Body of pancreas (tissue), 4 donors: ENCODE data around the gene SLC6A7. TPM values are rescaled to one million over a fixed set of nuclear protein-coding genes. Genes with fewer than 3 reads are reported as not detected.

ENCODE experiments used
- ATAC-seq: fragments of 150-250 bp; one replicate; pipeline ENCODE4 v1.9.1; 2016
- DNase-seq, 4 donors: peaks; one replicate each; pipeline ENCODE4 v3.0.0-alpha.2; 2019
- H3K27ac ChIP-seq, 4 donors: fragments of 200-600 bp; sonication (generic); 1 replicate in 3 of 4; 2 replicates in 1 of 4; pipeline versions ENCODE4 v1.5.1 to v1.6.1; 2016 to 2019; ENCODE audit warnings: mild to moderate bottlenecking in 1 of 4, mixed read lengths in 1 of 4, moderate library complexity in 1 of 4
- H3K27me3 ChIP-seq, 2 donors: fragments of 200-600 bp; sonication (generic); one replicate each; pipeline ENCODE4 v1.6.0; 2016; ENCODE audit warnings: mild to moderate bottlenecking in 1 of 2
- H3K36me3 ChIP-seq, 2 donors: fragments of 200-600 bp; sonication (generic); replicated peaks in 1 of 2; 2 replicates each; pipeline ENCODE4 v1.5.1; 2016; ENCODE audit warnings: low read depth in 2 of 2; ENCODE audit not compliant: insufficient read depth in 1 of 2
- H3K4me1 ChIP-seq: fragments of 200-600 bp; sonication (generic); one replicate; pipeline ENCODE4 v1.6.0; 2016
- H3K4me3 ChIP-seq, 2 donors: fragments of 200-600 bp; sonication (generic); 1 replicate in 1 of 2; 2 replicates in 1 of 2; pipeline ENCODE4 v1.5.1; 2016 to 2019
- H3K9me3 ChIP-seq, 3 donors: fragments of 200-600 bp; sonication (generic); 1 replicate in 2 of 3; 2 replicates in 1 of 3; pipeline ENCODE4 v1.5.1; 2016
- POLR2A ChIP-seq, 3 donors: fragments of 450-650 bp; IDR thresholded peaks; one replicate each; pipeline ENCODE4 v1.6.1; 2016; ENCODE audit warnings: antibody characterized with exemption in 3 of 3, mild to moderate bottlenecking in 2 of 3
- WGBS, 2 donors: methylation state at CpG; one replicate each; pipeline ENCODE4 v1.1.5; 2017; 5-methylcytosine and 5-hydroxymethylcytosine counted together
- intact Hi-C: fragments of 100-400 bp; cut with DNase I; formaldehyde crosslinking; loops from one replicate; pipeline ENCODE4 v1.15.1; 2023
- total RNA-seq, 2 donors: library from RNA; depleted of rRNA; stranded (reverse); fragments of >200 nt; gene quantifications; one replicate each; pipeline ENCODE4 v1.1.0, GENCODE V29; 2016
- TF ChIP-seq, protein P1 (sequence below), 7 experiments: fragments of 450-650 bp in 4 of 7; fragments of 200-600 bp in 3 of 7; sonication (generic) in 3 of 7; IDR thresholded peaks; one replicate each; pipeline ENCODE4 v1.5.1; 2016 to 2019; ENCODE audit warnings: antibody characterized with exemption in 7 of 7

SLC6A7 gene
- total RNA-seq, 2 donors from 2014 or later, result not detected

DNA sequence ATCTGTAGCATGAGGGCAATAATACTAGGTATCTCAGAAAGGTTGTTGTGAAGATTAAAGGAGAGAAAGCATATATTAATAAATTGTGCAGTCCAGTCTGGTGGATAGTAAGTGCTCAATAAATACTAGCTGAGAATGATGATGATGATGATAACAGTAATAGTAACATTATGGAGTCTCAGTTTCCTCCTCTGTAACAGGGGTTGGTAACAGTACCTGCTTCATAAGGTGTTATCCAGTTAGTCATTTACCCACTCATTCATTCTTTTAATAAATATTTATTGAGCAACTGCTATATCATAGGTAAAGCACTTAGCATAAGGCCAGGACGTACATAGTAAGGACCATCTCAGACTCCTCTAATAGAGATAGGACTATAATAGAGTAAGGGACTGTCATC is 7.6 kb downstream of the SLC6A7 start:
- no peak overlapping the region for H3K4me3 ChIP-seq
- WGBS, 2 donors, result 82 to 100% methylated on average over 1 of the region's 1 CpG
- TF ChIP-seq, protein P1, sequence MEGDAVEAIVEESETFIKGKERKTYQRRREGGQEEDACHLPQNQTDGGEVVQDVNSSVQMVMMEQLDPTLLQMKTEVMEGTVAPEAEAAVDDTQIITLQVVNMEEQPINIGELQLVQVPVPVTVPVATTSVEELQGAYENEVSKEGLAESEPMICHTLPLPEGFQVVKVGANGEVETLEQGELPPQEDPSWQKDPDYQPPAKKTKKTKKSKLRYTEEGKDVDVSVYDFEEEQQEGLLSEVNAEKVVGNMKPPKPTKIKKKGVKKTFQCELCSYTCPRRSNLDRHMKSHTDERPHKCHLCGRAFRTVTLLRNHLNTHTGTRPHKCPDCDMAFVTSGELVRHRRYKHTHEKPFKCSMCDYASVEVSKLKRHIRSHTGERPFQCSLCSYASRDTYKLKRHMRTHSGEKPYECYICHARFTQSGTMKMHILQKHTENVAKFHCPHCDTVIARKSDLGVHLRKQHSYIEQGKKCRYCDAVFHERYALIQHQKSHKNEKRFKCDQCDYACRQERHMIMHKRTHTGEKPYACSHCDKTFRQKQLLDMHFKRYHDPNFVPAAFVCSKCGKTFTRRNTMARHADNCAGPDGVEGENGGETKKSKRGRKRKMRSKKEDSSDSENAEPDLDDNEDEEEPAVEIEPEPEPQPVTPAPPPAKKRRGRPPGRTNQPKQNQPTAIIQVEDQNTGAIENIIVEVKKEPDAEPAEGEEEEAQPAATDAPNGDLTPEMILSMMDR (IDR thresholded peaks at IDR 0.05), result no peak
- TF ChIP-seq POLR2A (IDR thresholded peaks at IDR 0.05), result no peak
- H3K4me1 ChIP-seq, result peaks cover 6% of the 10 kb centered on the region
- no peaks in the 10 kb centered on the region for H3K36me3 ChIP-seq
- H3K9me3 ChIP-seq, result no peaks in the 10 kb centered on the region
- no peaks in the 10 kb centered on the region for H3K27me3 ChIP-seq
- DNase-seq (no peak), ATAC-seq (no peak)
- H3K27ac ChIP-seq, result no peak overlapping the region
- intact Hi-C loops, result no loop called here

GRCh38 chr5:150202501-150202900 is 12.6 kb downstream of the SLC6A7 start:
- 90 to 93% methylated on average over 9 to 10 of the region's 10 CpGs for WGBS, 2 donors
- intact Hi-C loops, result no loop called here
- no peak for DNase-seq

DNA sequence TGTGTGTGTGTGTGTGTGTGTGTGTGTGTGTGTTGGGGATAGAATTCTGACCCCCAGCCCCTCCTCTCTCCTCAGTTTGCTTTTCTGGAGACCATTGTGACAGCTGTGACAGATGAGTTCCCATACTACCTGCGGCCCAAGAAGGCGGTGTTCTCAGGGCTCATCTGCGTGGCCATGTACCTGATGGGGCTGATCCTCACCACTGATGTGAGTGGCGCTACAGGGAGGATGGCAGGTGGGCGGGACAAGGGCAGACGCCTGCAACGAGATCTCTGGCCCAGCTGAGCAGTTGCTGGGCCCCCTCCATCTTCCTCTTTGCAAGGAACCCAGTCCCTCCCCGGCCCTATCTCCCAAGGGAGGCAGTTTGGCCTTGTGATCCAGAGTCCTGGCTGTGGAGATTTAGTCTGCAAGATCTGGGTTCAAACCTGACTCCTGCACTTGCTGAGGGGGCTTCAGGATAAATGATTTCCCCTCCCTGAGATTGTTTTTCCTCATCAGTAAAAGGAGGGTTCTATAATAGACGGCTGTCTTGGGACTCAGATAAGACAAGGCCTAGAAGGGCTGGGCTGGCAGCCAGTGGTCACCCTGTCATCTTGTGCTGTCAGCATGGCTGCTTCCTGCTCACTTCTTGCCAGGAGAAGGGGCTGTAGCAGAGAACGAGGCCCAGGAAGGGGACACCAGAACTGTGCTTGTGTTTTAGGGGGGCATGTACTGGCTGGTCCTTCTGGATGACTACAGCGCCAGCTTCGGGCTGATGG is 14.1 kb downstream of the SLC6A7 start:
- no peak for TF ChIP-seq POLR2A (IDR thresholded peaks at IDR 0.05)
- TF ChIP-seq, protein P1 (IDR thresholded peaks at IDR 0.05), result no peak
- Histone ChIP-seq H3K36me3 (no peaks in the 10 kb centered on the region), H3K4me1 (no peaks in the 10 kb centered on the region), H3K27ac (no peak overlapping the region), H3K4me3 (no peak overlapping the region), H3K27me3 (no peaks in the 10 kb centered on the region), H3K9me3 (no peaks in the 10 kb centered on the region)
- no peak for ATAC-seq
- DNase-seq, result no peak
- WGBS, 2 donors, result 80 to 81% methylated on average over 7 to 12 of the region's 12 CpGs
- intact Hi-C loops, result no loop called here

More at GRCh38 chr5:150202501-150202900, 12.6 kb downstream of the SLC6A7 start:
- H3K4me3 ChIP-seq, result no peak overlapping the region
- H3K27ac ChIP-seq, result no peak overlapping the region
- H3K36me3 ChIP-seq, result no peaks in the 10 kb centered on the region
- H3K4me1 ChIP-seq, result no peaks in the 10 kb centered on the region
- TF ChIP-seq, protein P1 (IDR thresholded peaks at IDR 0.05), result no peak
- TF ChIP-seq POLR2A (IDR thresholded peaks at IDR 0.05), result no peak
- no peak for ATAC-seq
- H3K27me3 ChIP-seq, result no peaks in the 10 kb centered on the region
- H3K9me3 ChIP-seq, result no peaks in the 10 kb centered on the region

DNA sequence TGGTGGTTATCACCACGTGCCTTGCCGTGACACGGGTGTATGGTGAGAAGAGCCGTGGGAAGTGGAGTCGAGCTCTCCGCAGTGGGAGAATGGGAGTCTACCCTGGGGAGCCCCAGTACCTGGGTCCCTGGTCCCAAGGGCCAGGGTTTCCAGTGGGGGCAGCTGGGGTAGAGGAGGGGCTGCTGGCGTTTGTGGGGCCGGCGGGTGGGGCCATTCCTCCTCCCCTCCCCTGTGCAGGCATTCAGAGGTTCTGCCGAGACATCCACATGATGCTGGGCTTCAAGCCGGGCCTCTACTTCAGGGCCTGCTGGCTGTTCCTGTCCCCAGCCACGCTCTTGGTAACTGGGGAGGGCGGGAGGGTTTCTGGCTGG is 14.7 kb downstream of the SLC6A7 start:
- ATAC-seq, result no peak
- DNase-seq, result no peak
- Histone ChIP-seq H3K4me1 (no peaks in the 10 kb centered on the region), H3K9me3 (no peaks in the 10 kb centered on the region), H3K27ac (no peak overlapping the region), H3K36me3 (no peaks in the 10 kb centered on the region), H3K27me3 (no peaks in the 10 kb centered on the region), H3K4me3 (no peak overlapping the region)
- intact Hi-C loops, result no loop called here
- 86 to 90% methylated on average over 9 to 13 of the region's 13 CpGs for whole genome bisulfite sequencing, 2 donors
- TF ChIP-seq POLR2A (IDR thresholded peaks at IDR 0.05), result no peak
- TF ChIP-seq, protein P1 (IDR thresholded peaks at IDR 0.05), result no peak
